ENCODE data around the gene FGD4.

- TF ChIP-seq CTCF (IDR thresholded peaks at IDR 0.05) (no peak), POLR2A (IDR thresholded peaks at IDR 0.05) (no peak)
Observed at GRCh38 chr12:32395026-32395425, 4.3 kb upstream of the FGD4 start.

Measured in body of pancreas (tissue), 4 donors.